Nephron progenitor cell (in vitro differentiated cells): ENCODE data around the gene MYO18B.

Experiments
- DNase-seq: peaks from one replicate; pipeline ENCODE4 v3.0.0; 2021
- H3K27ac Mint-ChIP-seq: 2 replicates; pipeline ENCODE4 v1.8.0; 2021; ENCODE audit warnings: mild to moderate bottlenecking, moderate library complexity, mixed read lengths
- H3K27me3 Mint-ChIP-seq: 2 replicates; pipeline ENCODE4 v1.8.0; 2021; ENCODE audit warnings: mild to moderate bottlenecking, low read depth, mixed read lengths; ENCODE audit not compliant: poor library complexity
- H3K36me3 Mint-ChIP-seq: 2 replicates; pipeline ENCODE4 v1.8.0; 2021; ENCODE audit warnings: low read depth, mixed read lengths
- H3K4me1 Mint-ChIP-seq: 2 replicates; pipeline ENCODE4 v1.8.0; 2021; ENCODE audit warnings: mixed read lengths
- H3K4me3 Mint-ChIP-seq: 2 replicates; pipeline ENCODE4 v1.8.0; 2021; ENCODE audit warnings: mild to moderate bottlenecking, moderate library complexity, mixed read lengths
- H3K9me3 Mint-ChIP-seq: 2 replicates; pipeline ENCODE4 v1.8.0; 2021; ENCODE audit warnings: mild to moderate bottlenecking, moderate library complexity, mixed read lengths
- TF ChIP-seq, protein P1 (sequence below): fragments of 200-600 bp; sonication (generic); IDR thresholded peaks from 2 replicates; pipeline ENCODE4 v1.5.0; 2021; ENCODE audit warnings: antibody characterized with exemption

MYO18B gene

DNA sequence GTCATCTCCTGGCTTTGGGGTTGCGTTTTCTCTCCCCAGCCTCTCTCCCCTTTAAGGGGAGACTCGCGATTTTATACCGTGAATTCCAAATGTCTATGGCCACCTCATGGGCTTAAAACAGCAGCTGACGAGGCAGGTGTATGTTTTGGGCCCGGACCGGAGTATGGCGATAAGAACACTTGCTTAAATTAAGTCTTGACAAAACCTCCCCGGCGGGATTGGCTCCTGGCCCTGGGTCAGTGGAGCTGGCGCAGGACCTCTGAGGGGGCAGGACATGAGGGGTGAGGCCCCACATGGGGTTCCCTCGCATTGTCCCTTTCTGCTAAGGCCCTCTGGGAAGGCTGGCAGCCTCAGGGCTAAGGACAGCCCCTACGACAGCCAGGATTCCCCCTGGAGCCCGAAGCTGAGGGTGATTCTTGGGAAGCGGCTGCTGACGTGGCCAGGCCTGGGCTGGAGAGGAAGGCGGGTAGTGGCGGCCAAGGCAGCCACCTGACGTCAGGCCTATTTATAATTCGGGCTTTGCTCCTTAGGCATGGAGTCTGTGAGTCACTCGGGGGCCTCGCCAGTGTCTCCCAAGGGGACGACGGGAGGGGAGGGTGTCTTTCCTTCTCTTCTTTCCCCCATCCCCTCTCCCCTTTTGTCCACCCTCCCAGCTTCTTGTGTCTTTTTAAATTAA, 12.7 kb downstream of the MYO18B start:
- Mint-ChIP-seq H3K27me3 (peaks cover 16% of the 10 kb centered on the region), H3K9me3 (peaks cover 8% of the 10 kb centered on the region), H3K4me1 (no peaks in the 10 kb centered on the region), H3K27ac (no peak overlapping the region), H3K36me3 (no peaks in the 10 kb centered on the region), H3K4me3 (no peak overlapping the region)
- DNase-seq, result no peak
- TF ChIP-seq, protein P1, sequence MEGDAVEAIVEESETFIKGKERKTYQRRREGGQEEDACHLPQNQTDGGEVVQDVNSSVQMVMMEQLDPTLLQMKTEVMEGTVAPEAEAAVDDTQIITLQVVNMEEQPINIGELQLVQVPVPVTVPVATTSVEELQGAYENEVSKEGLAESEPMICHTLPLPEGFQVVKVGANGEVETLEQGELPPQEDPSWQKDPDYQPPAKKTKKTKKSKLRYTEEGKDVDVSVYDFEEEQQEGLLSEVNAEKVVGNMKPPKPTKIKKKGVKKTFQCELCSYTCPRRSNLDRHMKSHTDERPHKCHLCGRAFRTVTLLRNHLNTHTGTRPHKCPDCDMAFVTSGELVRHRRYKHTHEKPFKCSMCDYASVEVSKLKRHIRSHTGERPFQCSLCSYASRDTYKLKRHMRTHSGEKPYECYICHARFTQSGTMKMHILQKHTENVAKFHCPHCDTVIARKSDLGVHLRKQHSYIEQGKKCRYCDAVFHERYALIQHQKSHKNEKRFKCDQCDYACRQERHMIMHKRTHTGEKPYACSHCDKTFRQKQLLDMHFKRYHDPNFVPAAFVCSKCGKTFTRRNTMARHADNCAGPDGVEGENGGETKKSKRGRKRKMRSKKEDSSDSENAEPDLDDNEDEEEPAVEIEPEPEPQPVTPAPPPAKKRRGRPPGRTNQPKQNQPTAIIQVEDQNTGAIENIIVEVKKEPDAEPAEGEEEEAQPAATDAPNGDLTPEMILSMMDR, result no peak

DNA sequence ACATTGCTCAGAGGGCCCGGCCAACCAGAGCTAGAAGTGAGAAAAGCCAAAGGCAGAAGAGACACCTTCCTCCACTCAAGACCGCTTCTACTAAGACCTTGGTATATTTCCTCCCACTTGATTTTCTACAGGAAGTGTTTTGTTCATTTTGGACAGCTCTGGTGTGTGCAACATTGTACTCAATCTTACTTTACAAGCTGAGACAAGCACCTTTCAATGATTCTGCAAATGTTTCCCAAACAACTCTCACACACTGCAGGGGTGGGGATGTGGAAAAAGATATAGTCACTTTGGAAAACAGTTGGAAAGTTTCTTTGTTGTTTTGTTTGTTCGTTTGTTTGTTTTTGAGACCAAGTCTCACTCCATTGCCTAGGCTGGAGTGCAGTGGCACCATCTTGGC, 15.7 kb downstream of the MYO18B start:
- no peak overlapping the region for H3K27ac Mint-ChIP-seq
- H3K36me3 Mint-ChIP-seq, result no peaks in the 10 kb centered on the region
- no peak for DNase-seq
- H3K9me3 Mint-ChIP-seq, result peaks cover 8% of the 10 kb centered on the region
- TF ChIP-seq, protein P1, result no peak
- H3K4me1 Mint-ChIP-seq, result no peaks in the 10 kb centered on the region
- H3K27me3 Mint-ChIP-seq, result peaks cover 15% of the 10 kb centered on the region
- H3K4me3 Mint-ChIP-seq, result no peak overlapping the region

DNA sequence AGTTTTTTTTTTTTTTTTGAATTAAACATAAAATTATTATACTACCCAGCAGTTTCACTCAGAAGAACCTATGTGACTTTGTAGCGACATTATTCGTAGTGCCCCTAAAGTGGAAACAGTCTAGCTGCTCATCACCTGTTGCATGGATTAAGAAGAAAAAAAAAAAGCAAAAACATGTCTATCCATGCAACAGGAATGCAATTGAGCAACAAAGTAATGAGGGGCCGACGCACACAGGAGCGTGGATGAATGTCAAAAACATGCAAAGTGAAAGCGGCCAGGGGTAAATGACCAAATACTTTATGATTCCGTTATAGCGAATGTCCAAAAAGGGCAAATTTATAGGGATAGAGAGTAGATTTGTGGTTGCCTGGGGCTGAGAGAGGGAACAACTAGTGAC, 16.3 kb downstream of the MYO18B start:
- TF ChIP-seq, protein P1, result no peak
- H3K27me3 Mint-ChIP-seq, result peaks cover 18% of the 10 kb centered on the region
- H3K4me3 Mint-ChIP-seq, result no peak overlapping the region
- H3K27ac Mint-ChIP-seq, result no peak overlapping the region
- H3K9me3 Mint-ChIP-seq, result peaks cover 7% of the 10 kb centered on the region
- DNase-seq, result no peak
- no peaks in the 10 kb centered on the region for H3K4me1 Mint-ChIP-seq
- H3K36me3 Mint-ChIP-seq, result no peaks in the 10 kb centered on the region

DNA sequence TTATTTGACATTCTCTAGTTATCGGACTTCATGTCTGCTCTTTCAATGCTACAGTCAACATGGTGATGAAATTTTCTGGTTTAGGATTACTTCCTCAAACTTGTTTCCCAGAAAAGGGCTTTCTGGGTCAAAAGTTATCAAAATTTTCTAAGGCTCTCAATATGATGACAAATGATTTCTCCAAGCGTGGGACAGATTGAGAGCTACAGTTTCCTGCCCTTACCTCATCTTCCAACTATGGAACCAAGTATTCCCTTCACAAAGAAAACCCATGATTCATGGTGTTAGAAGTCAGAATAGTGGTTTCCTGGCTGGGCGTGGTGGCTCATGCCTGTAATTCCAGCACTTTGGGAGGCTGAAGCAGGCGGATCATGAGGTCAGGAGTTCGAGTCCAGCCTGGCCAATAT, 17.8 kb downstream of the MYO18B start:
- Mint-ChIP-seq H3K9me3 (no peaks in the 10 kb centered on the region), H3K27me3 (peaks cover 26% of the 10 kb centered on the region), H3K4me3 (no peak overlapping the region), H3K4me1 (no peaks in the 10 kb centered on the region), H3K36me3 (no peaks in the 10 kb centered on the region), H3K27ac (no peak overlapping the region)
- DNase-seq, result no peak
- TF ChIP-seq, protein P1, result no peak

DNA sequence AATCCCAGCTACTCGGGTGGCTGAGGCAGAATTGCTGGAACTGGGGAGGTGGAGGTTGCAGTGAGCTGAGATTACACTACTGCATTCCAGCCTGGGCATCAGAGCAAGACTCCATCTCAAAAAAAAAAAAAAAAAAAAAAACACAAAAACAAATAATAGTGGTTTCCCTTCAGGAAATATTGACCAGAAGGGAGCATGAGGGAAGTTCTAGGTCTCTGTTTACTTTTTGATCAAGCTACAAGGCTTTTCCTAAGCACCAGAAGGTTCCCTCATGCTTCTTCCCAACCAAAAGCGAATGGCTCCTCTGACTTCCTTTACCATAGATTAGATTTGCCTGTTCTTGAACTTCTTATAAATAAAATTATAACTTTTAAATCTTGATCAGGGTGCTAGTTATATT, 18.3 kb downstream of the MYO18B start:
- peaks cover 27% of the 10 kb centered on the region for H3K27me3 Mint-ChIP-seq
- H3K27ac Mint-ChIP-seq, result no peak overlapping the region
- H3K9me3 Mint-ChIP-seq, result no peaks in the 10 kb centered on the region
- H3K36me3 Mint-ChIP-seq, result no peaks in the 10 kb centered on the region
- no peaks in the 10 kb centered on the region for H3K4me1 Mint-ChIP-seq
- H3K4me3 Mint-ChIP-seq, result no peak overlapping the region
- DNase-seq, result no peak
- TF ChIP-seq, protein P1, result no peak

DNA sequence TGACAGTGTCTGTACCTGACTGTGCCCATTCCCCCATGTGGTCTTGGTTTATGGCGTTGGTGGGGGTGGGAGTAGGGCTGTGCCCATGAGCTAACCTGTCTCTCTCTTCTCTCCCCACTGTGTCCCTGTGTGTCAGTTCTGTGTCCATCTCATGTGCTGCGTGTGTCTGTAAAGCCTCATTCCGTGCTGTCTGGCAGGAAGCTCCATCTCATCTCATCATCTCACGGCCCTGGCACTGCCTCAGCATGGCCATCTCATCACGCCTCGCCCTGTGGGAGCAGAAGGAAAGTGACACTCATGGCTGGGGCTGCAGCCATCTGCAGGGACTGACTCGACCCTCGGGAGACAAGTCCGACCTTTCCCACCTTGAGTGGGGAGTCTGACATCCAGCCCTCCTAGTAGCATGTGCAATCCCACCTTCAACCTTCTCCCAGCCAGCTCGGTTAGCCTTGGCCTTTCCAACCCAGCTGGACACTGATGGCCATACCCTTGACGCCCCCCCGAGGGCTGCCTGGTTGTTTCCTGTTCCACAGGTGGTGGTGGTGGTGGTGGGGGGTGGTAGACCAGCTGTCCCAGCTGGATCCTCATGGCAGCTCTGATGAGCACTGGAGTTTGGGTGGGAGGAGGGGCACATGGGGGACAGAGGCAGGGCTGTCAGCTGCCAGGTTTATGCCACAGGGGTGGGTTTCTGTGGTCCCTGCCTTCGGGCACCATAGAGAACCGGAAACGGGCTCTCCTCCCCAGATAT, 19.0 kb downstream of the MYO18B start:
- DNase-seq, result no peak
- Mint-ChIP-seq H3K4me1 (no peaks in the 10 kb centered on the region), H3K36me3 (no peaks in the 10 kb centered on the region), H3K27me3 (peaks cover 31% of the 10 kb centered on the region), H3K27ac (no peak overlapping the region), H3K9me3 (peaks cover 5% of the 10 kb centered on the region), H3K4me3 (no peak overlapping the region)
- TF ChIP-seq, protein P1, result no peak
